ENCODE results near the gene SCYL1. TPM values are rescaled to one million over a fixed set of nuclear protein-coding genes. Genes with fewer than 3 reads are reported as not detected.

The SCYL1 gene
- total RNA-seq, 2 experiments from 2014 or later, result 56.9 to 58.5 TPM

- Mint-ChIP-seq H3K36me3 (ENCODE audit: low read depth) (peaks cover 33% of the 10 kb centered on the region), H3K27ac (peak overlapping the region; percentile 87), H3K27me3 (no peaks in the 10 kb centered on the region), H3K9me3 (no peaks in the 10 kb centered on the region), H3K4me1 (peaks cover 62% of the 10 kb centered on the region), H3K4me3 (peak overlapping the region; percentile 100)
- CTCF ChIA-PET, result interaction anchor here (0.7 to 5.7 kb wide), 13 partner anchors 10 to 288 kb away, joined by 3 to 88 read pairs (median 7); partner anchors contain the start of genes DPF2, MAP3K11, MUS81 and PCNX3
- POLR2A ChIA-PET, result interaction anchor here (0.7 to 5.5 kb wide), 18 partner anchors 11 to 454 kb away, joined by 3 to 65 read pairs (median 6); partner anchors contain the start of genes KCNK7, LTBP3, MALAT1 and MAP3K11
- no peak for DNase-seq
Observed at GRCh38 chr11:65571420-65571819, 46.5 kb downstream of the SCYL1 start.

DNA sequence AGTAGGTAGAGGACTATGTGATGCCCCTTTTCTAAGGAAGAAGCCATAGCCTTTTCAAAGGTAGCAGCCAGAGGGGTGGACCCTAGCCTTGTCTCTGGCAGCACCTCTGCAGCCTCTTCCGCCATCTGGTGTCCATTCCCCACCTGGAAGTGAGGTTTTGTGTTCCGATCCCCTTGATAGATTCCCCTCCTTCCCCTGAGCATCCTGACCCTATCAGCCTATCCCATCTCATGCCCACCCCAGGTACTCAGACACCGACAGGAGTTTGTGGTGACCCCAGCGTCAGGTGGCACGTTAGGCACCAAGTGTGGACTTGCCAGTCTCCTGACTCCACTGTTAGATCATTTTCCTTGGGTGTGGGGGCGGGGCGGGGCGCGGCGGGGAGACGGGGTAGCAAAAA lies 47.1 kb downstream of the SCYL1 start:
- H3K9me3 Mint-ChIP-seq, result no peaks in the 10 kb centered on the region
- peaks cover 33% of the 10 kb centered on the region for H3K36me3 Mint-ChIP-seq (ENCODE audit: low read depth)
- peaks cover 56% of the 10 kb centered on the region for H3K4me1 Mint-ChIP-seq
- H3K27me3 Mint-ChIP-seq, result no peaks in the 10 kb centered on the region
- POLR2A ChIA-PET, result interaction anchor here (0.7 to 5.5 kb wide), 21 partner anchors 12 to 454 kb away, joined by 3 to 65 read pairs (median 5); partner anchors contain the start of genes KCNK7, LTBP3, MALAT1 and MAP3K11
- DNase-seq, result no peak
- CTCF ChIA-PET, result interaction anchor here (1.0 to 5.7 kb wide), 14 partner anchors 11 to 319 kb away, joined by 3 to 88 read pairs (median 6); partner anchors contain the start of genes CCDC85B, LTBP3, MAP3K11 and MUS81
- peak overlapping the region; percentile 87 for H3K27ac Mint-ChIP-seq
- H3K4me3 Mint-ChIP-seq, result peak overlapping the region; percentile 100

GRCh38 chr11:65572356-65573051 lies 47.6 kb downstream of the SCYL1 start, which contains the start of gene FAM89B:
Gene FAM89B (plus strand): TSS chr11:65572538. CDS start chr11:65572670, 132 bp downstream.
- Mint-ChIP-seq H3K36me3 (ENCODE audit: low read depth) (peaks cover 33% of the 10 kb centered on the region), H3K27ac (peak within 1 kb of the TSS; percentile 88), H3K4me1 (peaks cover 55% of the 10 kb centered on the region), H3K27me3 (no peaks in the 10 kb centered on the region), H3K4me3 (peak within 1 kb of the TSS; percentile 100), H3K9me3 (no peaks in the 10 kb centered on the region)
- ChIA-PET POLR2A (interaction anchor here (0.7 to 5.5 kb wide), 24 partner anchors 10 to 455 kb away, joined by 3 to 65 read pairs (median 5); partner anchors contain the start of genes KCNK7, LTBP3, MALAT1 and MAP3K11), CTCF (interaction anchor here (0.7 to 5.7 kb wide), 16 partner anchors 8 to 318 kb away, joined by 3 to 88 read pairs (median 4); partner anchors contain the start of genes CCDC85B, LTBP3, MAP3K11 and PCNX3)
- peak; percentile 93 for DNase-seq

DNA sequence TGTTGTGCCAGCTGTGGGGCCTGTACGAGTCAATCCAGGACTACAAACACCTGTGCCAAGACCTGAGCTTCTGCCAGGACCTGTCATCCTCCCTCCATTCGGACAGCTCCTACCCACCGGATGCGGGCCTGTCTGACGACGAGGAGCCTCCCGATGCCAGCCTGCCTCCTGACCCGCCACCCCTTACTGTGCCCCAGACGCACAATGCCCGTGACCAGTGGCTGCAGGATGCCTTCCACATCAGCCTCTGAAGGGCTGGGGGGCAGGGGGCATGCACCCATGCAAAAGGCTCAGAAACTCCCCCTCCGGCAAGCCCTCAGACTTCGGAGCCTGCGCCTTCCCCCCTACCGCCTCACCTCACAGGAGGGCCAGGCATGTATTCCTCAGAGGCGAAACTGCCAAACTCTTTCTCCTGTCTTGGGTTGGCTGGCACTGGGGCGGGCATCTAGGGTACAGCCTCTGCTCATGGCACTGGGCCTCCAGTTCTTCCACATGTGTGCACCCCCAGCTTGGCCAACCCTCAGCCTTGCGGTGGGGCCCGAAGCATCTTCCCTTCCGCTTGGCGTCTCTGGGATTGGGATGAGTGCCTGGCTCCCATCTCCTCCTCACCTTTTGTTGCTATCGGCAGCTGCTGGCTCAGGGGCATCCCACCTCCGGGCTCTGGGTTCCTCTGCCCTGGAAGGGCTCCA lies 48.7 kb downstream of the SCYL1 start:
- H3K27me3 Mint-ChIP-seq, result no peaks in the 10 kb centered on the region
- peak overlapping the region; percentile 88 for H3K27ac Mint-ChIP-seq
- H3K9me3 Mint-ChIP-seq, result no peaks in the 10 kb centered on the region
- peak overlapping the region; percentile 86 for H3K4me3 Mint-ChIP-seq
- ChIA-PET POLR2A (interaction anchor here (1.0 to 5.5 kb wide), 16 partner anchors 9 to 312 kb away, joined by 3 to 65 read pairs (median 6); partner anchors contain the start of genes LTBP3, MALAT1, MAP3K11 and NEAT1), CTCF (interaction anchor here (0.7 to 5.7 kb wide), 12 partner anchors 9 to 286 kb away, joined by 3 to 88 read pairs (median 4); partner anchors contain the start of genes MAP3K11 and PCNX3)
- H3K36me3 Mint-ChIP-seq (ENCODE audit: low read depth), result peaks cover 33% of the 10 kb centered on the region
- DNase-seq, result peak; percentile 51
- H3K4me1 Mint-ChIP-seq, result peaks cover 59% of the 10 kb centered on the region

- Mint-ChIP-seq H3K27ac (peak overlapping the region; percentile 97), H3K9me3 (no peaks in the 10 kb centered on the region), H3K36me3 (ENCODE audit: low read depth) (peaks cover 30% of the 10 kb centered on the region), H3K4me3 (peak overlapping the region; percentile 86), H3K27me3 (no peaks in the 10 kb centered on the region), H3K4me1 (peaks cover 58% of the 10 kb centered on the region)
- peak; percentile 91 for DNase-seq
- ChIA-PET POLR2A (interaction anchor here (0.9 to 5.5 kb wide), 18 partner anchors 9 to 1665 kb away, joined by 3 to 96 read pairs (median 14); partner anchors contain the start of genes KCNK7, MALAT1, MAP3K11 and NEAT1), CTCF (interaction anchor here (0.7 to 5.7 kb wide), 9 partner anchors 9 to 79 kb away, joined by 3 to 88 read pairs (median 4); no protein-coding TSS in a partner anchor)
Observed at GRCh38 chr11:65574109-65574810, 49.4 kb downstream of the SCYL1 start.

DNA sequence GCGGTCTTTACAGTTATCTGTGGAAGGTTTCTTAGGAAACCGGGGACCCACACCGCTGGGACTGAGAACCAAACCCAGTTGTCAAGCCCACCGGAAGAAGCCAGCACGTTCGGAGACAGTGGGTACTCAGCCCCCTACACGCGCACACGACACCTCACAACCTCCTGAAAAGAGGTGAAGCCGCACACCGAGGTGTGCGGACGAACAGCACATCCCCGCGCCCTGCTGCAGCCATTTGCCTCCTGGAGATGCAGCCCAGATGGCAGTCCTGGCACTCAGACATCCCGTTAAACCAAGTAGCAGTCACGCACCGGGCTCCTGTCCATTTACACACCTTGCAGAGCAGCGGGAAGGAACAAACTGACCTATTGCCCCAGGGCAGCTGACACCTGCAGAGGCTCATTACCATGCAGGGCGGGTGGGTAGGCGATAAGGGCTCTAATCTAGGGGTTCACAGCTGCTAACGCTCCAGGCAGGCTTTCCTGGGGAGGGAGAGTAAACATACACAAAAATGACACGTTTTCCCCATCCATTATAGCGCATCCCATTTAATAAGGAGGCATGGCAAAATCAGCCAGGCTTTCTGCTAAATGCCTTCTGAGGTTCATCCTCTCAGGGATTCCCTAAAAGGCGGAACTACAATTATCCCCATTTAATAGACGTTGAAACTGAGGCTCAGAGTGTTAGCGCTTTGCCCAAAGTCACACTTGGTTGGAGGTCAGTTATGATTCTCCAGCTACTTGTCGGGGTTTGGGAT lies 50.1 kb downstream of the SCYL1 start:
- CTCF ChIA-PET, result interaction anchor here (1.0 to 5.3 kb wide), 6 partner anchors 10 to 63 kb away, joined by 3 to 60 read pairs (median 10); partner anchors contain the start of genes KCNK7 and SIPA1
- Mint-ChIP-seq H3K27me3 (no peaks in the 10 kb centered on the region), H3K4me1 (peaks cover 58% of the 10 kb centered on the region), H3K9me3 (no peaks in the 10 kb centered on the region), H3K36me3 (ENCODE audit: low read depth) (peaks cover 36% of the 10 kb centered on the region), H3K4me3 (peak overlapping the region; percentile 82), H3K27ac (peak overlapping the region; percentile 97)
- POLR2A ChIA-PET, result interaction anchor here (0.7 to 5.2 kb wide), 26 partner anchors 9 to 1665 kb away, joined by 3 to 96 read pairs (median 7); partner anchors contain the start of genes KCNK7, LTBP3, MALAT1 and MAP3K11
- no peak for DNase-seq

- H3K27me3 Mint-ChIP-seq, result no peaks in the 10 kb centered on the region
- no peaks in the 10 kb centered on the region for H3K9me3 Mint-ChIP-seq
- H3K4me1 Mint-ChIP-seq, result peaks cover 57% of the 10 kb centered on the region
- peaks cover 38% of the 10 kb centered on the region for H3K36me3 Mint-ChIP-seq (ENCODE audit: low read depth)
- POLR2A ChIA-PET, result interaction anchor here (0.7 to 5.2 kb wide), 28 partner anchors 8 to 1664 kb away, joined by 3 to 96 read pairs (median 7); partner anchors contain the start of genes KCNK7, LTBP3, MALAT1 and MAP3K11
- CTCF ChIA-PET, result interaction anchor here (1.0 to 5.3 kb wide), 8 partner anchors 10 to 63 kb away, joined by 3 to 60 read pairs (median 6); partner anchors contain the start of genes KCNK7, PCNX3 and SIPA1
- H3K4me3 Mint-ChIP-seq, result peak within 1 kb of the TSS; percentile 88
- H3K27ac Mint-ChIP-seq, result peak within 1 kb of the TSS; percentile 97
- peak; percentile 87 for DNase-seq
Observed at GRCh38 chr11:65575568-65576231, 50.8 kb downstream of the SCYL1 start, which contains the start of gene EHBP1L1. Gene EHBP1L1 (plus strand): TSS chr11:65576053. CDS start chr11:65576303, 250 bp downstream.

- Mint-ChIP-seq H3K27me3 (no peaks in the 10 kb centered on the region), H3K27ac (peak overlapping the region; percentile 82), H3K36me3 (ENCODE audit: low read depth) (peaks cover 42% of the 10 kb centered on the region), H3K4me1 (peaks cover 52% of the 10 kb centered on the region), H3K9me3 (no peaks in the 10 kb centered on the region), H3K4me3 (peak overlapping the region; percentile 88)
- CTCF ChIA-PET, result interaction anchor here (1.2 to 5.3 kb wide), 6 partner anchors 11 to 62 kb away, joined by 3 to 60 read pairs (median 10); partner anchors contain the start of genes KCNK7, PCNX3 and SIPA1
- no peak for DNase-seq
- POLR2A ChIA-PET, result interaction anchor here (0.7 to 5.2 kb wide), 22 partner anchors 8 to 159 kb away, joined by 3 to 96 read pairs (median 10); partner anchors contain the start of genes KCNK7, LTBP3, MALAT1 and MAP3K11
Observed at GRCh38 chr11:65576232-65576866, 51.5 kb downstream of the SCYL1 start.

GRCh38 chr11:65576867-65577755 lies 52.2 kb downstream of the SCYL1 start:
- ChIA-PET POLR2A (interaction anchor here (0.7 to 5.2 kb wide), 18 partner anchors 11 to 156 kb away, joined by 3 to 96 read pairs (median 12); partner anchors contain the start of genes KCNK7, MALAT1, MAP3K11 and NEAT1), CTCF (interaction anchor here (0.9 to 5.3 kb wide), 7 partner anchors 11 to 61 kb away, joined by 3 to 60 read pairs (median 3); partner anchors contain the start of genes PCNX3 and SIPA1)
- Mint-ChIP-seq H3K9me3 (no peaks in the 10 kb centered on the region), H3K4me1 (peaks cover 44% of the 10 kb centered on the region), H3K36me3 (ENCODE audit: low read depth) (peaks cover 45% of the 10 kb centered on the region), H3K27me3 (no peaks in the 10 kb centered on the region), H3K27ac (peak overlapping the region; percentile 82), H3K4me3 (peak overlapping the region; percentile 88)
- peak; percentile 48 for DNase-seq

Measured in activated CD4-positive, alpha-beta memory T cell treated with anti-CD3 and anti-CD28 coated beads, Interleukin-2, amount 10 ng/mL, durations not matched to agents 7 days and 5 days (primary cell).